ENCODE data around the gene PNPLA8. TPM values are rescaled to one million over a fixed set of nuclear protein-coding genes. Genes with fewer than 3 reads are reported as not detected.
"Not testable (repeated sequence)": the region's sequence is repeated elsewhere in the genome, so short reads cannot be mapped to it uniquely, and the experiment has no call there.

Gene PNPLA8
- total RNA-seq, 1 experiment from 2014 or later: 19.5 TPM

GRCh38 chr7:108479118-108479517 lies 46.8 kb downstream of the PNPLA8 start:
- Histone ChIP-seq H3K27ac (ENCODE audit: low read length) (no peak overlapping the region), H3K36me3 (ENCODE audit: low read depth, low read length) (peaks cover 5% of the 10 kb centered on the region; the same call in 1 of the 2 replicates), H3K27me3 (ENCODE audit: low read length) (no peaks in the 10 kb centered on the region), H3K9me3 (ENCODE audit: low read length) (no peaks in the 10 kb centered on the region), H4K20me1 (ENCODE audit: low read length) (no peaks in the 10 kb centered on the region), H3K9ac (ENCODE audit: low read length) (no peak overlapping the region), H3K79me2 (ENCODE audit: low read length) (no peaks in the 10 kb centered on the region), H2AFZ (ENCODE audit: low read length) (no peak overlapping the region), H3K9me2 (replicated peaks; ENCODE audit: low read length) (no peaks in the 10 kb centered on the region), H3K4me3 (ENCODE audit: low read length) (no peak overlapping the region), H3K4me1 (ENCODE audit: insufficient read depth, low read length) (no peaks in the 10 kb centered on the region), H3K4me2 (ENCODE audit: low read length) (no peak overlapping the region), H3F3A (ENCODE audit: low read length, unreplicated experiment) (no peaks in the 10 kb centered on the region)
- CTCF ChIA-PET: no interaction called here
- no TSS peak for BruUV-seq (replicated peaks)
- no peak for TF ChIP-seq EZH2 (IDR thresholded peaks at IDR 0.05; ENCODE audit: low read length, unreplicated experiment)
- no peak for TF ChIP-seq CTCF (conservative IDR thresholded peaks at IDR 0.05; ENCODE audit: low read depth, low read length)
- no peak for TF ChIP-seq EZH2phosphoT487 (IDR thresholded peaks at IDR 0.05; ENCODE audit: borderline replicate concordance, low read length)
- DNase-seq (no peak), ATAC-seq (no peak)
- intact Hi-C loops (cut with micrococcal nuclease): no loop called here
- POLR2A ChIA-PET (ENCODE audit: unreplicated experiment): no interaction called here

GRCh38 chr7:108468246-108468645 lies 57.7 kb downstream of the PNPLA8 start:
- H3K27me3 ChIP-seq (ENCODE audit: low read length): peaks cover 18% of the 10 kb centered on the region; the same call in 1 of the 2 replicates
- H3K4me2 ChIP-seq (ENCODE audit: low read length): no peak overlapping the region
- H3K4me1 ChIP-seq (ENCODE audit: insufficient read depth, low read length): no peaks in the 10 kb centered on the region
- H3K79me2 ChIP-seq (ENCODE audit: low read length): no peaks in the 10 kb centered on the region
- TF ChIP-seq EZH2phosphoT487 (IDR thresholded peaks at IDR 0.05; ENCODE audit: borderline replicate concordance, low read length): no peak
- TF ChIP-seq CTCF (conservative IDR thresholded peaks at IDR 0.05; ENCODE audit: low read depth, low read length): no peak
- no peak for TF ChIP-seq EZH2 (IDR thresholded peaks at IDR 0.05; ENCODE audit: low read length, unreplicated experiment)
- H4K20me1 ChIP-seq (ENCODE audit: low read length): no peaks in the 10 kb centered on the region
- H3K9me3 ChIP-seq (ENCODE audit: low read length): no peaks in the 10 kb centered on the region
- no peak for DNase-seq
- no peak for ATAC-seq
- no peak overlapping the region for H3K9ac ChIP-seq (ENCODE audit: low read length)
- POLR2A ChIA-PET (ENCODE audit: unreplicated experiment): no interaction called here
- H3K9me2 ChIP-seq (replicated peaks; ENCODE audit: low read length): no peaks in the 10 kb centered on the region
- no peak overlapping the region for H3K4me3 ChIP-seq (ENCODE audit: low read length)
- no peaks in the 10 kb centered on the region for H3K36me3 ChIP-seq (ENCODE audit: low read depth, low read length)
- no peak overlapping the region for H3K27ac ChIP-seq (ENCODE audit: low read length)
- H2AFZ ChIP-seq (ENCODE audit: low read length): no peak overlapping the region
- no peaks in the 10 kb centered on the region for H3F3A ChIP-seq (ENCODE audit: low read length, unreplicated experiment)
- no TSS peak for BruUV-seq (replicated peaks)
- intact Hi-C loops (cut with micrococcal nuclease): no loop called here
- CTCF ChIA-PET: no interaction called here

GRCh38 chr7:108467391-108467790 lies 58.5 kb downstream of the PNPLA8 start:
- Histone ChIP-seq H3K4me1 (ENCODE audit: insufficient read depth, low read length) (no peaks in the 10 kb centered on the region), H3K36me3 (ENCODE audit: low read depth, low read length) (no peaks in the 10 kb centered on the region), H3K9me2 (replicated peaks; ENCODE audit: low read length) (no peaks in the 10 kb centered on the region), H3K79me2 (ENCODE audit: low read length) (no peaks in the 10 kb centered on the region), H3K4me3 (ENCODE audit: low read length) (no peak overlapping the region), H3K27me3 (ENCODE audit: low read length) (peaks cover 18% of the 10 kb centered on the region; the same call in 1 of the 2 replicates), H3K4me2 (ENCODE audit: low read length) (no peak overlapping the region), H3K9me3 (ENCODE audit: low read length) (no peaks in the 10 kb centered on the region), H3F3A (ENCODE audit: low read length, unreplicated experiment) (no peaks in the 10 kb centered on the region), H4K20me1 (ENCODE audit: low read length) (no peaks in the 10 kb centered on the region), H3K9ac (ENCODE audit: low read length) (no peak overlapping the region), H3K27ac (ENCODE audit: low read length) (no peak overlapping the region), H2AFZ (ENCODE audit: low read length) (no peak overlapping the region)
- no peak for DNase-seq
- ATAC-seq: no peak
- TF ChIP-seq CTCF (conservative IDR thresholded peaks at IDR 0.05; ENCODE audit: low read depth, low read length): no peak
- no peak for TF ChIP-seq EZH2 (IDR thresholded peaks at IDR 0.05; ENCODE audit: low read length, unreplicated experiment)
- no peak for TF ChIP-seq EZH2phosphoT487 (IDR thresholded peaks at IDR 0.05; ENCODE audit: borderline replicate concordance, low read length)
- intact Hi-C loops (cut with micrococcal nuclease): no loop called here
- CTCF ChIA-PET: interaction anchor here (1.0 kb wide), 1 partner anchor 30 kb away, joined by 3 read pairs; no protein-coding TSS in a partner anchor
- BruUV-seq (replicated peaks): no TSS peak
- POLR2A ChIA-PET (ENCODE audit: unreplicated experiment): interaction anchor here (0.6 kb wide), 1 partner anchor 285 kb away, joined by 4 read pairs; no protein-coding TSS in a partner anchor

- DNase-seq; H3K4me2 ChIP-seq (ENCODE audit: low read length); H3K9me3 ChIP-seq (ENCODE audit: low read length); H3K4me3 ChIP-seq (ENCODE audit: low read length); H3K36me3 ChIP-seq (ENCODE audit: low read depth, low read length); POLR2A ChIA-PET (ENCODE audit: unreplicated experiment); H3F3A ChIP-seq (ENCODE audit: low read length, unreplicated experiment); H3K27ac ChIP-seq (ENCODE audit: low read length); BruUV-seq (replicated peaks); H3K9me2 ChIP-seq (replicated peaks; ENCODE audit: low read length); H3K79me2 ChIP-seq (ENCODE audit: low read length); H4K20me1 ChIP-seq (ENCODE audit: low read length); H3K4me1 ChIP-seq (ENCODE audit: insufficient read depth, low read length); H3K9ac ChIP-seq (ENCODE audit: low read length); H2AFZ ChIP-seq (ENCODE audit: low read length); CTCF ChIA-PET; intact Hi-C loops (cut with micrococcal nuclease); ATAC-seq: not testable (repeated sequence)
- H3K27me3 ChIP-seq (ENCODE audit: low read length): peaks cover 18% of the 10 kb centered on the region; the same call in 1 of the 2 replicates
These were observed 59.6 kb downstream of the PNPLA8 start for GRCh38 chr7:108466322-108466721.
